HG03575 (cell line): Measurements from ENCODE around the gene KDM4C.
"Not testable (repeated sequence)": the region's sequence is repeated elsewhere in the genome, so short reads cannot be mapped to it uniquely, and the experiment has no call there.

Source experiments
- ATAC-seq: cut with Tn5 transposase; IDR thresholded peaks from one replicate; pipeline ENCODE4 v1.9.1; 2021; ENCODE audit not compliant: unreplicated experiment, insufficient number of reproducible peaks, low FRiP score; ENCODE audit errors: extremely low read depth

The KDM4C gene

GRCh38 chr9:6986141-6986815, 228.5 kb downstream of the KDM4C start:
- ATAC-seq = no peak

DNA sequence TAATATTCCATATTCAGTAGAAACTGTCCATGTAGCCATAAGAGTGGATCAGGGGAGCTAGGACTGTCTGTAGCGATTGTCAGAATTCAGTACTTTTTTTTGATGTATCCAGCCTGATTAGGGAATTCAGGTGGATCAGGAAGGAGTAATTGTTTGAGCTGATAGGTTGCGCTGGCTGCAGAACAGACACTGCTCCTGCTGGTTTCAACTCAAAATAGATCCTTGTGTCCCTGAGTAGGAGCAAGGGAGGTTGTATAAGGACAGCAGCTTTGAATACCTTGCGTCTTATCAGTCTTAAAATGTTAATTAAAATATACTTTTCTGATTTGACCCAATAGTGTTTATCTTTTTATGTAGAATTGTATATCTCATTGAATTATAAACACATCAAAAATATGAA, 229.6 kb downstream of the KDM4C start:
- no peak for ATAC-seq

DNA sequence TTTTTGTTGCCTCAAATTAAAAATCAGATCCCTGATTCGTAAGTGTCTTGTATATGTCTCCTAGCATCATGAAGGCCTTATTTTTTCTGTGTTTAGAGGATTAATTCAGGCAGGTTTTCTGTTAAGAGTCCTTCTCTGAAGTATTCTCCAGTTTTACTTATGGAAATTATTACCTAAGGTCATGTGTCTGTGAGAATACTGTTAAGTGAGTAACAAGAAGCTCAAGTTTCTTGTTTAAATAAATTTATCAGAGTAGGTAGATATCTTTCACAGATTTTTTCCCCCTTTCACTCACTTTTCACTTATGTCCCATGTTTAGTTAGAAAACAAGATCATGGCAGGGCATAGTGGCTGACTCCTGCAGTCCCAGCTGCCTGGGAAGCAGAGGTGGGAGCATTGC, 233.6 kb downstream of the KDM4C start:
- no peak for ATAC-seq

DNA sequence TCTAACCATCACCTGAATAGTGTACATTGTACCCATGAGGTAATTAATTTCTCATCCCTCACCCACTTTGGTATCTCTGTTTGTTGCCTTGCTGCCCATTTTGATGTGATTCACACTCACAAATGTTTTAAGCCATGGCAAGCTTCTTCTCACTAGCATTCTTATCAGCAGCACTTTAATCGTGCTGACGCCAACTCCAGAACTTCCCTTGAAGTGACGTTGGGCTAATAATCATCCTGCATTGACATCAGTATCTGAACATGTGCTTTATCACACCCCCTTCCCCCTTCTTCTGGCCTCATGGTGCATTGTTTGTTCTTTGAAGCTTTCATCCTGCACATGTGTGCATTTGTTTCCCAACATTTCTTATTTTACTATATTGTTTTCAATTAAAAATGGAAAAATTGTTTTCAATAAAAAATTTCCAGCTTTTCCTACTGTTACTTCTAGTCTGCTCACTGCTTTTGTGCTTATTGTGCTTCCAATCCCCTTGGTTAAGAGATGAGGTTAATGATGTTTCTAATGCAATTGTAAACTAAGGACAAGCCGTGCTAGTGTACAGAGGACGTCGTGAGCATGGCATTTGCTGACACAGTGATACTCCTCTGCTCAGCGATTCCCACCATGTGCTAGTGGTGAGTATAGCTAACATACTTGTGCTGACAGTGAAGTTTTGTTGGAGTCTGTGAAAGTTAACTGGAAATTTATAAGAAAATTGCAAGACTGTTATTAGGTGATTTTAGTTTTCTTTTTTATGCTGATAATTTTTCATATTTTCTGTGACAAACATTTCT, 238.5 kb downstream of the KDM4C start:
- ATAC-seq = no peak

DNA sequence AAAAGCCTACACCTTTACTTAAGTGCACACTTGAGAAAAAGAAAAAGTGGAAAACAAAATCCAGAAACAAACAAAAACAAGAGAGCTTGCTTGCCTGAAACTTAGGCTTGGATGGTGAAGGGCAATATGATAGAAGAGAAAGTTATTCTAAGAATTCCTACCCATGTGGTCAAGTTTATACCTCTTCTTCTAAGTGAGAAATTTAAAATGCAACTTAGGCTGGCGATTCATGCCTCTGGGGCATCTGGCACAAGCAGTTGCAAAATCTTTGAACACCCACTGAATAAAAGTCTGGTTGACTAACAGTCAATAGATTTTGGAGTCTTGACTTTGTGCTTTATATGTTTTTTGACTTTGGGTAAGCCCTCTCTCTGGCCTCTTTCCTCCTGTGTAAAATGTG, 239.6 kb downstream of the KDM4C start:
- ATAC-seq = no peak

- ATAC-seq = no peak
Observed at GRCh38 chr9:6999794-7000193, 242.0 kb downstream of the KDM4C start.

DNA sequence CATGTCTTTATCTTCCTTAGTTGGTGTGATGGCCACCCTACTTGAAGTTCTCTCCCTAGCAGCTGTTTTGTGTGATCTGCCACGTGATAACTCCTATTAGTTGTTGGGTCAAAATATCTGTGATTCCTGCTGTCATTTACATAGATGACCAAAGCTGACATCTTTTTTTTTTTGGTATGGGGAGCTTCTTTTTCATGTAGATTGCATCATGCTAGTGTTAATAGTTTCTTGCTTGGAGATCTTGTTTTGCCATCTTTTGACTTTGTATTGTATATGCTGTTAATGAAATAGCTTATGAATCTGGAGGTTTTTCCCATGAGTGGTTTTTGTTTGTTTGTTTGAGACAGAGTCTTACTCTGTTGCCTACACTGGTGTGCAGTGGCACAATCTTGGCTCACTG, 243.8 kb downstream of the KDM4C start:
- no peak for ATAC-seq

- ATAC-seq = no peak
Observed at GRCh38 chr9:7003861-7004260, 246.1 kb downstream of the KDM4C start.

GRCh38 chr9:7006417-7006816, 248.6 kb downstream of the KDM4C start:
- ATAC-seq = no peak

GRCh38 chr9:7008411-7008810, 250.6 kb downstream of the KDM4C start:
- no peak for ATAC-seq

- ATAC-seq = no peak
Observed at GRCh38 chr9:7009065-7009464, 251.3 kb downstream of the KDM4C start.

- no peak for ATAC-seq
Observed at GRCh38 chr9:7011395-7012067, 253.8 kb downstream of the KDM4C start.

- ATAC-seq = no peak
Observed at GRCh38 chr9:7027996-7028395, 270.2 kb downstream of the KDM4C start.

DNA sequence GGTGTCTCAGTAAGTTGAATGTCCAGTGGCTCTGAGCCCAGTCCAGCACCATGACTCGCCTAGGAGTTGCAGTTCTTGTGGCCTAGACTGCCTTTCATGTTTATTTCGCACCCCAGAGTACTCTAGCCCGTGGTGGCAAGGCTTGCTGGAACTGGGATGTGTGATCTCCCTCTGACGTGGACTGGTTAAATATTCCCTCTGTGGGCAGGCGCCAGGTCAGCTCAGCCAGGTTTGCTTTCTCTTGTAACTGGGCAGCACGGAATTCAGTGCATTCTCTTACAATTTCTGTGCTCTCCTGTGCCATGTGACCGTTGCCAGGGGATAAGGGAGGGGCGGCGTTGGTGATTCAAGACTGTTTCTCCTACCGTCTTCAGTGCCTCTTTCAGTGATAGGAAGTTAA, 270.8 kb downstream of the KDM4C start:
- ATAC-seq = no peak

DNA sequence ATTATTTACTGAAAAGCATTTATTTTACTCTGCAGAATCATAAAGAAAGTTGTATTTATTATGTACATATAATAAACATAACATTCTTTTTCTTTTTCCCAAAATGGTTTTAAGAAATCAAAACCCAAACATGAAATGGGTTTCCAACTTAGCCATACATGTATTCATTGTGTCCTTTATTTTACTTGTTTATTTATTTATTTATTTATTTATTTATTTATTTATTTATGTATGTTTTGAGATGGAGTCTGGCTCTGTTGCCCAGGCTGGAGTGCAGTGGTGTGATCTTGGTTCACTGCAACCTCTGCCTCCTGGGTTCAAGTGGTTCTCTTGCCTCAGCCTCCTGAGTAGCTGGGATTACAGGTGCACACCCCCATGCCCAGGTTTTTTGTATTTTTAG, 273.2 kb downstream of the KDM4C start:
- not testable (repeated sequence) for ATAC-seq

DNA sequence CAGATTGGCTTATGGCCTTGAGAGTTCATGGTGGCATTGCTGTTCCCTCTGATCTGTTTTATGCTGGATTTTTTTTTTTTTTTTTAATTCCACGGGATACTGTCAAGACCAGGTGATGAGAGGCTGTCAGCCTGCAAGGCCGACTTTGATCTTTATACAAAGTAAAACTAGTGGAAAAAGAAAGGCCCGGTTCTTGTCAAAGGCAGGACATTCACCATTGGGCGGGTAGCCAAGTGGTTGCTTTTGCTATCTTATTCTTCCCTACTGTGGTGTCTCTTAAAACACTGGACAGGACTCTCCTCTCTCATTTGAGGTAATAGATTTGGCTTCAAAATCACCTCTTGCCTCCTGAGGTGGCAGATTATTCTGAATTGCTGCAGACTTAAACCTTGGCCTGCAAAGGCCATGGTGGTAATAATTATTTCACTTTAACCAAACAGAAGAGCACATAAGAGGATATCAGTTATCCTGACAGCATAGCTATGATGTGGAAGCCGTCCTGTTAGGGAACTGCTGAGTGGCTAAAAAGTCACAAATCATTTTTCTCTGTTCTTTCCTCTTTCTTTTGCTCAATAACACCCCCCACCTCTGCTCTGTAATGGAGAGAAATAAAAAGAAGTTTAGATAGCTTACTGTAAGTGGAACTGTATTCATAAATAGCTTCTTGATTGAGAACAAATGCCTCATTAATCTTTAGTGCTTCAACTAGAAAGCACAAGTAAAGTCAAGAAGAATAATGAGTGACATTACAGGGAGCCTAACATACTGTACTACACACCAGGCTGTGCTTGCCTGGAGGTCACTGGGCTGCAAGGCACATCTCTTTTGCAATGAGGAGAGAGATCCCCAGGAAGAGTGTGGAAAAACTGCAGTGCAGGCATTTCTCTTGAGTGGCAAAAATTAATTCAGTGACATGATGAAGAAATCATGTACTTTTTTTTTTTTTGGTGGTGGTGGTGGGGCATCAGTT, 275.6 kb downstream of the KDM4C start:
- no peak for ATAC-seq

- ATAC-seq = no peak
Observed at GRCh38 chr9:7037176-7037575, 279.4 kb downstream of the KDM4C start.

DNA sequence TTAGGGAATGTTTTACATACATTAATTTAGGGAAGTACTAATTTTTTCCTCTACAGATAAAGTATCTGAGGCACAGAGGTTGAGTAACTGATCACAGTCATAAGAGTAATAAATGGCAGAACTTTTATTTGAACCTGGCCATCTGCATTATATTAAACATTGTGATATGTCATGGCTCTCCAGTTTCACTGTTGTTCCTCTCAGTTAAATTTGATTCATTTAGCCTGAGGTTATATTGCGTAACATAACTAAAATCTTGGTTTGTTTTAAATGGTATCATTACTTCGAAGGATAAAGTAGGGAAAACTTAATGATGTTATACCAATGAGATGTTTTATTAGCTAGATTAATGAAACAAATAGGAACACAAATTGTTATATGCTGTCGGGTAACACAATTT, 284.4 kb downstream of the KDM4C start:
- no peak for ATAC-seq

GRCh38 chr9:7045361-7045760, 287.6 kb downstream of the KDM4C start:
- no peak for ATAC-seq
